ENCODE data around the gene PRKCQ.

Gene PRKCQ

GRCh38 chr10:6490614-6491013 lies 89.5 kb downstream of the PRKCQ start:
- H3K27ac ChIP-seq (replicated peaks; ENCODE audit: low read length), result no peak overlapping the region
- no CpG with 5 or more reads among the region's 4 CpGs for WGBS, 2 donors (ENCODE audit: extremely low coverage in 2 of 2, insufficient read length in 2 of 2, insufficient replicate concordance in 1 of 2)

GRCh38 chr10:6487920-6488319 lies 92.2 kb downstream of the PRKCQ start:
- Histone ChIP-seq H2BK12ac (ENCODE audit: low read length) (no peak overlapping the region), H3K27ac (replicated peaks; ENCODE audit: low read length) (no peak overlapping the region), H3K4ac (ENCODE audit: low read length) (no peak overlapping the region), H3K9me3 (replicated peaks in 1 of 2; ENCODE audit: control insufficient read depth in 2 of 2, insufficient read depth in 1 of 2, low read depth in 1 of 2, low read length in 2 of 2) (no peaks in the 10 kb centered on the region), H3K36me3 (replicated peaks in 1 of 2; ENCODE audit: control insufficient read depth in 2 of 2, insufficient read depth in 2 of 2, low read length in 2 of 2) (no peaks in the 10 kb centered on the region), H3K4me3 (ENCODE audit: low read length in 2 of 2) (no peak overlapping the region), H2BK5ac (ENCODE audit: low read length) (no peak overlapping the region), H3K18ac (ENCODE audit: low read length) (no peak overlapping the region), H3K27me3 (ENCODE audit: control insufficient read depth in 3 of 3, insufficient read depth in 3 of 3, low read depth in 1 of 3, low read length in 3 of 3) (peaks cover 0 to 5% (median 0%) of the 10 kb centered on the region in 3 experiments), H3K23ac (ENCODE audit: low read depth, low read length, poor library complexity) (no peak overlapping the region), H3K9ac (ENCODE audit: low read depth, low read length, poor library complexity) (no peak overlapping the region), H4K91ac (ENCODE audit: low read depth, low read length, poor library complexity) (no peak overlapping the region), H2AFZ (ENCODE audit: low read length) (no peak overlapping the region), H3K4me2 (ENCODE audit: insufficient read depth, low read length, poor library complexity, severe bottlenecking) (no peak overlapping the region), H3K79me1 (ENCODE audit: low read depth, low read length) (no peaks in the 10 kb centered on the region), H2AK5ac (ENCODE audit: low read depth, low read length) (no peak overlapping the region), H3K14ac (ENCODE audit: low read length) (no peak overlapping the region), H3K4me1 (ENCODE audit: control insufficient read depth in 2 of 2, insufficient read depth in 1 of 2, low read depth in 1 of 2, low read length in 2 of 2) (no peaks in the 10 kb centered on the region), H2BK120ac (ENCODE audit: low read depth, low read length) (no peak overlapping the region), H4K8ac (ENCODE audit: low read depth, low read length) (no peak overlapping the region), H2BK15ac (ENCODE audit: low read length) (no peak overlapping the region)
- no CpG with 5 or more reads among the region's 5 CpGs for WGBS, 2 donors (ENCODE audit: extremely low coverage in 2 of 2, insufficient read length in 2 of 2, insufficient replicate concordance in 1 of 2)
- no peak for DNase-seq (ENCODE audit: low spot score)

More at GRCh38 chr10:6490614-6491013, 89.5 kb downstream of the PRKCQ start:
- Histone ChIP-seq H3K4me3 (ENCODE audit: low read length in 2 of 2) (no peak overlapping the region), H4K8ac (ENCODE audit: low read depth, low read length) (no peak overlapping the region), H4K91ac (ENCODE audit: low read depth, low read length, poor library complexity) (no peak overlapping the region), H3K14ac (ENCODE audit: low read length) (no peak overlapping the region), H3K18ac (ENCODE audit: low read length) (no peak overlapping the region), H2BK120ac (ENCODE audit: low read depth, low read length) (no peak overlapping the region), H3K4me2 (ENCODE audit: insufficient read depth, low read length, poor library complexity, severe bottlenecking) (no peak overlapping the region), H3K27me3 (ENCODE audit: control insufficient read depth in 3 of 3, insufficient read depth in 3 of 3, low read depth in 1 of 3, low read length in 3 of 3) (peaks cover 0 to 5% (median 0%) of the 10 kb centered on the region in 3 experiments), H2AK5ac (ENCODE audit: low read depth, low read length) (no peak overlapping the region), H3K23ac (ENCODE audit: low read depth, low read length, poor library complexity) (no peak overlapping the region), H2BK15ac (ENCODE audit: low read length) (no peak overlapping the region), H3K36me3 (replicated peaks in 1 of 2; ENCODE audit: control insufficient read depth in 2 of 2, insufficient read depth in 2 of 2, low read length in 2 of 2) (no peaks in the 10 kb centered on the region), H3K79me1 (ENCODE audit: low read depth, low read length) (no peaks in the 10 kb centered on the region), H3K4ac (ENCODE audit: low read length) (no peak overlapping the region), H2AFZ (ENCODE audit: low read length) (no peak overlapping the region), H3K9ac (ENCODE audit: low read depth, low read length, poor library complexity) (no peak overlapping the region), H2BK5ac (ENCODE audit: low read length) (no peak overlapping the region), H2BK12ac (ENCODE audit: low read length) (no peak overlapping the region), H3K4me1 (ENCODE audit: control insufficient read depth in 2 of 2, insufficient read depth in 1 of 2, low read depth in 1 of 2, low read length in 2 of 2) (no peaks in the 10 kb centered on the region), H3K9me3 (replicated peaks in 1 of 2; ENCODE audit: control insufficient read depth in 2 of 2, insufficient read depth in 1 of 2, low read depth in 1 of 2, low read length in 2 of 2) (no peaks in the 10 kb centered on the region)
- no peak for DNase-seq (ENCODE audit: low spot score)

- no peak overlapping the region for H4K91ac ChIP-seq (ENCODE audit: low read depth, low read length, poor library complexity)
- H2BK12ac ChIP-seq (ENCODE audit: low read length), result no peak overlapping the region
- no peak overlapping the region for H2BK15ac ChIP-seq (ENCODE audit: low read length)
- DNase-seq (ENCODE audit: low spot score), result no peak
- no peak overlapping the region for H2BK5ac ChIP-seq (ENCODE audit: low read length)
- H3K27ac ChIP-seq (replicated peaks; ENCODE audit: low read length), result no peak overlapping the region
- H2BK120ac ChIP-seq (ENCODE audit: low read depth, low read length), result no peak overlapping the region
- H3K18ac ChIP-seq (ENCODE audit: low read length), result no peak overlapping the region
- H2AK5ac ChIP-seq (ENCODE audit: low read depth, low read length), result no peak overlapping the region
- H3K27me3 ChIP-seq (ENCODE audit: control insufficient read depth in 3 of 3, insufficient read depth in 3 of 3, low read depth in 1 of 3, low read length in 3 of 3), result peaks cover 0 to 3% (median 0%) of the 10 kb centered on the region in 3 experiments
- no peaks in the 10 kb centered on the region for H3K9me3 ChIP-seq (replicated peaks in 1 of 2; ENCODE audit: control insufficient read depth in 2 of 2, insufficient read depth in 1 of 2, low read depth in 1 of 2, low read length in 2 of 2)
- H3K23ac ChIP-seq (ENCODE audit: low read depth, low read length, poor library complexity), result no peak overlapping the region
- H3K79me1 ChIP-seq (ENCODE audit: low read depth, low read length), result no peaks in the 10 kb centered on the region
- no peak overlapping the region for H3K4me2 ChIP-seq (ENCODE audit: insufficient read depth, low read length, poor library complexity, severe bottlenecking)
- no peak overlapping the region for H3K4me3 ChIP-seq (ENCODE audit: low read length in 2 of 2)
- no CpG with 5 or more reads among the region's 6 CpGs for WGBS, 2 donors (ENCODE audit: extremely low coverage in 2 of 2, insufficient read length in 2 of 2, insufficient replicate concordance in 1 of 2)
- no peak overlapping the region for H2AFZ ChIP-seq (ENCODE audit: low read length)
- no peaks in the 10 kb centered on the region for H3K4me1 ChIP-seq (ENCODE audit: control insufficient read depth in 2 of 2, insufficient read depth in 1 of 2, low read depth in 1 of 2, low read length in 2 of 2)
- H3K14ac ChIP-seq (ENCODE audit: low read length), result no peak overlapping the region
- H3K9ac ChIP-seq (ENCODE audit: low read depth, low read length, poor library complexity), result no peak overlapping the region
- H4K8ac ChIP-seq (ENCODE audit: low read depth, low read length), result no peak overlapping the region
- no peaks in the 10 kb centered on the region for H3K36me3 ChIP-seq (replicated peaks in 1 of 2; ENCODE audit: control insufficient read depth in 2 of 2, insufficient read depth in 2 of 2, low read length in 2 of 2)
- no peak overlapping the region for H3K4ac ChIP-seq (ENCODE audit: low read length)
These were observed 93.8 kb downstream of the PRKCQ start for GRCh38 chr10:6486309-6486708.

GRCh38 chr10:6482737-6483357 lies 97.2 kb downstream of the PRKCQ start:
- H2BK5ac ChIP-seq (ENCODE audit: low read length), result no peak overlapping the region
- no peak overlapping the region for H3K4ac ChIP-seq (ENCODE audit: low read length)
- H2AK5ac ChIP-seq (ENCODE audit: low read depth, low read length), result no peak overlapping the region
- H3K4me2 ChIP-seq (ENCODE audit: insufficient read depth, low read length, poor library complexity, severe bottlenecking), result no peak overlapping the region
- no peak overlapping the region for H2BK15ac ChIP-seq (ENCODE audit: low read length)
- no peak overlapping the region for H4K8ac ChIP-seq (ENCODE audit: low read depth, low read length)
- H3K23ac ChIP-seq (ENCODE audit: low read depth, low read length, poor library complexity), result no peak overlapping the region
- H2AFZ ChIP-seq (ENCODE audit: low read length), result no peak overlapping the region
- peaks cover 0 to 3% (median 0%) of the 10 kb centered on the region in 3 experiments for H3K27me3 ChIP-seq (ENCODE audit: control insufficient read depth in 3 of 3, insufficient read depth in 3 of 3, low read depth in 1 of 3, low read length in 3 of 3)
- H2BK120ac ChIP-seq (ENCODE audit: low read depth, low read length), result no peak overlapping the region
- H3K4me1 ChIP-seq (ENCODE audit: control insufficient read depth in 2 of 2, insufficient read depth in 1 of 2, low read depth in 1 of 2, low read length in 2 of 2), result no peaks in the 10 kb centered on the region
- no peak overlapping the region for H3K14ac ChIP-seq (ENCODE audit: low read length)
- H3K79me1 ChIP-seq (ENCODE audit: low read depth, low read length), result no peaks in the 10 kb centered on the region
- no peaks in the 10 kb centered on the region for H3K36me3 ChIP-seq (replicated peaks in 1 of 2; ENCODE audit: control insufficient read depth in 2 of 2, insufficient read depth in 2 of 2, low read length in 2 of 2)
- H3K9ac ChIP-seq (ENCODE audit: low read depth, low read length, poor library complexity), result no peak overlapping the region
- DNase-seq (ENCODE audit: low spot score), result no peak
- H3K4me3 ChIP-seq (ENCODE audit: low read length in 2 of 2), result no peak overlapping the region
- H4K91ac ChIP-seq (ENCODE audit: low read depth, low read length, poor library complexity), result no peak overlapping the region
- WGBS, 2 donors (ENCODE audit: extremely low coverage in 2 of 2, insufficient read length in 2 of 2, insufficient replicate concordance in 1 of 2), result no CpG with 5 or more reads among the region's 9 CpGs
- no peak overlapping the region for H3K18ac ChIP-seq (ENCODE audit: low read length)
- no peaks in the 10 kb centered on the region for H3K9me3 ChIP-seq (replicated peaks in 1 of 2; ENCODE audit: control insufficient read depth in 2 of 2, insufficient read depth in 1 of 2, low read depth in 1 of 2, low read length in 2 of 2)
- no peak overlapping the region for H3K27ac ChIP-seq (replicated peaks; ENCODE audit: low read length)
- no peak overlapping the region for H2BK12ac ChIP-seq (ENCODE audit: low read length)
